H1 (cell line): ENCODE data around the gene USP12. TPM values are rescaled to one million over a fixed set of nuclear protein-coding genes. Genes with fewer than 3 reads are reported as not detected.

Experiments
- CTCF ChIA-PET: fragments of 300-600 bp; sonication (Branson Sonifier 250); formaldehyde crosslinking; loops from one replicate; lab custom pipeline; 2021; ENCODE audit not compliant: partially characterized antibody; lab: Charles Lee
- POLR2A ChIA-PET: fragments of 300-600 bp; sonication (Branson Sonifier 250); formaldehyde crosslinking; loops from one replicate; lab custom pipeline; 2021; ENCODE audit warnings: inconsistent platforms; ENCODE audit not compliant: partially characterized antibody; lab: Charles Lee
- DNase-seq, 2 experiments: peaks; one replicate each; pipeline versions ENCODE4 v3.0.0 to v3.0.0-alpha.2; 2010 to 2022; ENCODE audit warnings: low spot score in 2 of 2, low read depth in 1 of 2, mixed read lengths in 1 of 2
- FAIRE-seq: peaks from 2 replicates; lab custom pipeline; 2011; peaks lifted over from hg19 to GRCh38; lab: Jason Lieb, UNC
- H2AFZ ChIP-seq: 2 replicates; pipeline ENCODE4 v1.8.1; 2012; ENCODE audit warnings: low read length, inconsistent platforms
- H2AK5ac ChIP-seq: 2 replicates; pipeline ENCODE4 v1.6.1; 2013; ENCODE audit warnings: low read depth, low read length
- H2BK120ac ChIP-seq: replicated peaks from 2 replicates; pipeline ENCODE3; 2013; ENCODE audit warnings: low read depth, low read length, inconsistent platforms
- H2BK12ac ChIP-seq: 2 replicates; pipeline ENCODE4 v1.6.1; 2013; ENCODE audit warnings: low read depth, low read length
- H2BK15ac ChIP-seq: 2 replicates; pipeline ENCODE4 v1.6.1; 2013; ENCODE audit warnings: low read length
- H2BK20ac ChIP-seq: 2 replicates; pipeline ENCODE4 v1.6.1; 2013; ENCODE audit warnings: low read length
- H2BK5ac ChIP-seq: 2 replicates; pipeline ENCODE4 v1.6.1; 2013; ENCODE audit warnings: low read depth, low read length
- H3K14ac ChIP-seq: 2 replicates; pipeline ENCODE4 v1.6.1; 2013; ENCODE audit warnings: inconsistent platforms; ENCODE audit not compliant: insufficient read length
- H3K18ac ChIP-seq: 2 replicates; pipeline ENCODE4 v1.6.1; 2013; ENCODE audit warnings: low read length; ENCODE audit errors: extremely low read depth
- H3K23ac ChIP-seq: 2 replicates; pipeline ENCODE4 v1.6.1; 2013; ENCODE audit warnings: inconsistent platforms; ENCODE audit not compliant: insufficient read length
- H3K23me2 ChIP-seq: 2 replicates; pipeline ENCODE4 v1.6.1; 2013; ENCODE audit warnings: low read depth, low read length
- H3K27ac ChIP-seq: 2 replicates; pipeline ENCODE4 v1.6.1; 2011; ENCODE audit warnings: low read depth, low read length, inconsistent platforms
- H3K27me3 ChIP-seq, 4 experiments: replicated peaks in 1 of 4; 1 replicate in 1 of 4; 2 replicates in 3 of 4; pipeline versions ENCODE4 v1.6.1 to v1.8.1; 2011 to 2013; ENCODE audit warnings: low read length in 3 of 4, mild to moderate bottlenecking in 3 of 4, inconsistent platforms in 2 of 4, mixed read lengths in 2 of 4, moderate library complexity in 1 of 4; ENCODE audit not compliant: control insufficient read depth in 3 of 4, insufficient read depth in 3 of 4; ENCODE audit errors: extremely low read depth in 1 of 4
- H3K36me3 ChIP-seq, 4 experiments: 2 replicates each; pipeline versions ENCODE4 v1.6.1 to v1.8.1; 2011 to 2013; ENCODE audit warnings: mild to moderate bottlenecking in 4 of 4, low read length in 3 of 4, moderate library complexity in 2 of 4, control low read depth in 1 of 4, inconsistent platforms in 1 of 4; ENCODE audit not compliant: insufficient read depth in 4 of 4, control insufficient read depth in 2 of 4
- H3K4ac ChIP-seq: replicated peaks from 2 replicates; pipeline ENCODE3; 2013; ENCODE audit warnings: low read length, low read depth, mixed read lengths, inconsistent platforms; ENCODE audit not compliant: insufficient read length
- H3K4me1 ChIP-seq, 4 experiments: replicated peaks in 1 of 4; 1 replicate in 1 of 4; 2 replicates in 3 of 4; pipeline versions ENCODE4 v1.6.1 to v1.8.1; 2011 to 2013; ENCODE audit warnings: low read length in 3 of 4, inconsistent platforms in 2 of 4, mixed read lengths in 1 of 4; ENCODE audit not compliant: insufficient read depth in 4 of 4, control insufficient read depth in 3 of 4
- H3K4me2 ChIP-seq, 2 experiments: 2 replicates each; pipeline versions ENCODE4 v1.6.1 to v1.8.1; 2011 to 2013; ENCODE audit warnings: low read depth in 2 of 2, low read length in 2 of 2, control low read depth in 1 of 2, inconsistent platforms in 1 of 2, mild to moderate bottlenecking in 1 of 2; ENCODE audit not compliant: insufficient read depth in 1 of 2
- H3K4me3 ChIP-seq, 4 experiments: fragments of 200-600, 300-600 bp in 1 of 4; sonication (generic), shearing (Covaris generic), sonication (Bioruptor Twin) in 1 of 4; 2 replicates each; pipeline versions ENCODE4 v1.5.1 to v1.8.1; 2011 to 2016; ENCODE audit warnings: low read length in 4 of 4, low read depth in 3 of 4, control low read depth in 2 of 4, inconsistent platforms in 2 of 4, mild to moderate bottlenecking in 2 of 4, mixed read lengths in 1 of 4, moderate library complexity in 1 of 4; ENCODE audit not compliant: insufficient read depth in 2 of 4; ENCODE audit errors: extremely low read depth in 1 of 4
- H3K56ac ChIP-seq: replicated peaks from 2 replicates; pipeline ENCODE3; 2013; ENCODE audit warnings: low read depth, mild to moderate bottlenecking, mixed read lengths, low read length, inconsistent platforms; ENCODE audit not compliant: insufficient read length
- H3K79me1 ChIP-seq: 2 replicates; pipeline ENCODE4 v1.6.1; 2013; ENCODE audit warnings: low read depth, low read length, control low read depth
- H3K79me2 ChIP-seq, 2 experiments: 2 replicates each; pipeline versions ENCODE4 v1.6.1 to v1.8.1; 2012 to 2013; ENCODE audit warnings: low read length in 2 of 2, mild to moderate bottlenecking in 2 of 2, inconsistent platforms in 1 of 2; ENCODE audit not compliant: insufficient read depth in 2 of 2, control insufficient read depth in 1 of 2
- H3K9ac ChIP-seq, 4 experiments: replicated peaks in 1 of 4; 1 replicate in 1 of 4; 2 replicates in 3 of 4; pipeline versions ENCODE4 v1.6.1 to v1.8.1; 2011 to 2013; ENCODE audit warnings: low read depth in 3 of 4, low read length in 3 of 4, control low read depth in 2 of 4, mild to moderate bottlenecking in 2 of 4, moderate library complexity in 2 of 4, inconsistent platforms in 1 of 4; ENCODE audit errors: extremely low read depth in 1 of 4
- H3K9me3 ChIP-seq, 2 experiments: 2 replicates each; pipeline versions ENCODE4 v1.6.1 to v1.8.1; 2012 to 2013; ENCODE audit warnings: mild to moderate bottlenecking in 2 of 2, moderate library complexity in 2 of 2, control low read depth in 1 of 2, inconsistent platforms in 1 of 2, low read depth in 1 of 2, low read length in 1 of 2, mixed read lengths in 1 of 2; ENCODE audit not compliant: insufficient read depth in 2 of 2
- H4K20me1 ChIP-seq, 2 experiments: replicated peaks in 1 of 2; 2 replicates each; pipeline versions ENCODE3 to v1.8.1; 2011 to 2013; ENCODE audit warnings: inconsistent platforms in 2 of 2, low read length in 2 of 2, mild to moderate bottlenecking in 1 of 2; ENCODE audit not compliant: insufficient read depth in 2 of 2, control insufficient read depth in 1 of 2
- H4K5ac ChIP-seq: 2 replicates; pipeline ENCODE4 v1.6.1; 2013; ENCODE audit warnings: low read length, low read depth, mixed read lengths, inconsistent platforms; ENCODE audit not compliant: insufficient read length
- H4K8ac ChIP-seq: 2 replicates; pipeline ENCODE4 v1.8.0; 2013; ENCODE audit warnings: mild to moderate bottlenecking, moderate library complexity, low read length, inconsistent platforms; ENCODE audit not compliant: insufficient read depth; ENCODE audit errors: extremely low read depth
- H4K91ac ChIP-seq: replicated peaks from 2 replicates; pipeline ENCODE3; 2013; ENCODE audit warnings: low read length, mixed read lengths, inconsistent platforms; ENCODE audit not compliant: insufficient read length
- CBX5 ChIP-seq: fragments of 300-800, 300-1000 bp; sonication (generic); IDR thresholded peaks from 2 replicates; pipeline ENCODE4 v1.7.1; 2016; ENCODE audit warnings: antibody characterized with exemption, low read length, low read depth
- CHD1 ChIP-seq: IDR thresholded peaks from 2 replicates; pipeline ENCODE4 v1.6.1; 2012; ENCODE audit warnings: low read depth, low read length, improper control_type of control experiment
- GABPA ChIP-seq: IDR thresholded peaks from 2 replicates; pipeline ENCODE4 v1.6.1; 2011; ENCODE audit warnings: mild to moderate bottlenecking, low read length, moderate library complexity, borderline replicate concordance; ENCODE audit not compliant: insufficient read depth
- HDAC2 ChIP-seq, 2 experiments: fragments of 300-600 bp in 1 of 2; sonication (generic) in 1 of 2; IDR thresholded peaks; 2 replicates each; pipeline ENCODE4 v1.6.1; 2011 to 2012; ENCODE audit warnings: low read depth in 2 of 2, low read length in 2 of 2, mild to moderate bottlenecking in 2 of 2, moderate library complexity in 2 of 2, borderline replicate concordance in 1 of 2, inconsistent platforms in 1 of 2
- JUND ChIP-seq: IDR thresholded peaks from 2 replicates; pipeline ENCODE4 v1.6.1; 2011; ENCODE audit warnings: mild to moderate bottlenecking, improper control_type of control experiment, low read length
- KDM4A ChIP-seq: IDR thresholded peaks from one replicate; pipeline ENCODE4 v1.7.1; 2012; ENCODE audit warnings: low read depth, mild to moderate bottlenecking, moderate library complexity, low read length, inconsistent platforms; ENCODE audit not compliant: severe bottlenecking
- MAX ChIP-seq: IDR thresholded peaks from 2 replicates; pipeline ENCODE4 v1.6.1; 2012; ENCODE audit warnings: inconsistent platforms
- NRF1 ChIP-seq: IDR thresholded peaks from 2 replicates; pipeline ENCODE4 v1.6.1; 2011; ENCODE audit warnings: mild to moderate bottlenecking, low read depth, low read length, improper control_type of control experiment
- POLR2AphosphoS5 ChIP-seq: IDR thresholded peaks from 2 replicates; pipeline ENCODE4 v1.6.1; 2011; ENCODE audit warnings: low read depth, low read length
- POU5F1 ChIP-seq: IDR thresholded peaks from 2 replicates; pipeline ENCODE4 v1.6.1; 2011; ENCODE audit warnings: low read depth, mild to moderate bottlenecking, low read length, moderate library complexity
- RNF2 ChIP-seq: fragments of 200-900, 300-1000 bp; sonication (generic); IDR thresholded peaks from 2 replicates; pipeline ENCODE4 v1.7.1; 2016; ENCODE audit warnings: borderline replicate concordance, low read depth, mild to moderate bottlenecking, antibody characterized with exemption, low read length; ENCODE audit not compliant: poor library complexity, severe bottlenecking; ENCODE audit errors: missing control alignments
- SIRT6 ChIP-seq: IDR thresholded peaks from one replicate; pipeline ENCODE4 v1.7.1; 2012; ENCODE audit warnings: low read length, inconsistent platforms
- YY1 ChIP-seq: IDR thresholded peaks from 2 replicates; pipeline ENCODE4 v1.6.1; 2011; ENCODE audit warnings: low read depth, mild to moderate bottlenecking, low read length
- ZNF274 ChIP-seq: IDR thresholded peaks from 2 replicates; pipeline ENCODE4 v1.7.0; 2012; ENCODE audit warnings: low read length, borderline replicate concordance; ENCODE audit errors: extremely low read depth
- WGBS, 2 experiments: shearing (Covaris generic) in 1 of 2; methylation state at CpG; one replicate each; pipeline versions ENCODE4 v1.1.6 to v1.1.7; 2013 to 2015; ENCODE audit warnings: low lambda C conversion rate in 2 of 2, mixed read lengths in 2 of 2, inconsistent platforms in 1 of 2, low coverage in 1 of 2, missing lambda C conversion rate in 1 of 2; ENCODE audit not compliant: insufficient replicate concordance in 2 of 2, insufficient coverage in 1 of 2, insufficient read length in 1 of 2; ENCODE audit errors: extremely low coverage in 1 of 2, missing lambda C conversion rate in 1 of 2; 5-methylcytosine and 5-hydroxymethylcytosine counted together
- polyA plus RNA-seq, 7 experiments: library from polyadenylated mRNA; depleted of rRNA in 3 of 7; stranded (reverse) in 5 of 7; unstranded in 2 of 7; fragments of >200 nt in 5 of 7; fragments of 200-250 nt in 2 of 7; gene quantifications; 1 replicate in 5 of 7; 2 replicates in 1 of 7; 4 replicates in 1 of 7; pipeline versions ENCODE4 v1.2.1 to v1.2.3, GENCODE V29; 2011 to 2013; ENCODE audit warnings: missing spikeins in 2 of 7, mixed read lengths in 2 of 7
- total RNA-seq: library from RNA; stranded (reverse); fragmentation: NEBNext Ultra II Directional; extraction: Animal tissue kit (Norgen Biotek cat#: 25700); gene quantifications from 2 replicates; pipeline ENCODE4 v1.2.1, GENCODE V29; 2021

USP12 gene
- total and polyA plus RNA-seq, 2 of the 8 experiments (the other 6 are each of a cell fraction or from before 2014, with no cell fraction given) = 4.0 to 30.0 TPM

GRCh38 chr13:27101847-27102246 is 69.8 kb downstream of the USP12 start:
- FAIRE-seq (no peak), DNase-seq (no peak)
- no peaks in the 10 kb centered on the region for H3K23me2 ChIP-seq
- H3K9me3 ChIP-seq = no peaks in the 10 kb centered on the region; a peak in 1 of 4 replicates
- no peaks in the 10 kb centered on the region for H3K27me3 ChIP-seq
- H2AFZ ChIP-seq = no peak overlapping the region
- no peak overlapping the region for H3K23ac ChIP-seq
- H3K4me2 ChIP-seq = no peak overlapping the region
- CTCF ChIA-PET = no interaction called here
- no peak overlapping the region for H2BK5ac ChIP-seq
- peaks cover 0 to under 1% of the 10 kb centered on the region in 2 experiments; a peak in 1 of 4 replicates for H3K79me2 ChIP-seq
- no peak overlapping the region for H2BK12ac ChIP-seq
- no peaks in the 10 kb centered on the region; the same call in 1 of the 2 replicates for H3K79me1 ChIP-seq
- no peaks in the 10 kb centered on the region for H3K4me1 ChIP-seq
- no peak overlapping the region for H3K14ac ChIP-seq
- no peaks in the 10 kb centered on the region for H4K20me1 ChIP-seq
- H3K9ac ChIP-seq = no peak overlapping the region
- H4K5ac ChIP-seq = no peak overlapping the region
- no peak overlapping the region for H3K18ac ChIP-seq
- POLR2A ChIA-PET = interaction anchor here (0.6 kb wide), 1 partner anchor 24 kb away, joined by 3 read pairs; no protein-coding TSS in a partner anchor
- H2BK120ac ChIP-seq = no peak overlapping the region
- no peak overlapping the region for H3K27ac ChIP-seq
- WGBS, 2 experiments = 90% methylated on average over 3 of the region's 3 CpGs; no CpG with 5 or more reads in 1 of the 2 experiments
- H3K4me3 ChIP-seq = no peak overlapping the region
- no peak overlapping the region for H2BK20ac ChIP-seq
- no peak overlapping the region for H3K4ac ChIP-seq
- H4K8ac ChIP-seq = no peak overlapping the region
- H2AK5ac ChIP-seq = no peak overlapping the region
- H3K36me3 ChIP-seq = peaks cover 0 to 3% (median 0%) of the 10 kb centered on the region in 4 experiments; a peak in 2 of 8 replicates
- H3K56ac ChIP-seq = no peak overlapping the region
- H4K91ac ChIP-seq = no peak overlapping the region
- H2BK15ac ChIP-seq = no peak overlapping the region
- no peak for TF ChIP-seq JUND
- no peak for TF ChIP-seq RNF2
- TF ChIP-seq KDM4A = no peak
- no peak for TF ChIP-seq NRF1
- TF ChIP-seq POU5F1 = no peak
- TF ChIP-seq POLR2AphosphoS5 = no peak
- TF ChIP-seq ZNF274 = no peak
- TF ChIP-seq CHD1 = no peak
- TF ChIP-seq MAX = no peak
- TF ChIP-seq YY1 = no peak
- TF ChIP-seq HDAC2 (IDR thresholded peaks at IDR 0.05; ENCODE audit: borderline replicate concordance in 1 of 2, low read depth in 2 of 2, low read length in 2 of 2) = no peak
- no peak for TF ChIP-seq SIRT6
- TF ChIP-seq CBX5 = no peak
- no peak for TF ChIP-seq GABPA
